Upper lobe of right lung (tissue), 1 donor: Measurements from ENCODE around the gene CARD10. TPM values are rescaled to one million over a fixed set of nuclear protein-coding genes. Genes with fewer than 3 reads are reported as not detected.

ENCODE experiments used
- ATAC-seq: fragments of 200-7000 bp; cut with Tn5 transposase; one replicate; pipeline ENCODE4 v1.9.1; 2020; ENCODE audit warnings: mild to moderate bottlenecking, moderate library complexity
- DNase-seq: peaks from one replicate; pipeline ENCODE4 v3.0.0-alpha.2; 2020
- H3K27ac ChIP-seq: fragments of 200-600 bp; one replicate; pipeline ENCODE4 v1.8.0; 2022
- H3K27me3 ChIP-seq: fragments of 200-600 bp; one replicate; pipeline ENCODE4 v1.8.0; 2022; ENCODE audit warnings: mild to moderate bottlenecking
- H3K36me3 ChIP-seq: fragments of 200-600 bp; one replicate; pipeline ENCODE4 v1.8.0; 2022
- H3K4me1 ChIP-seq: fragments of 200-600 bp; one replicate; pipeline ENCODE4 v1.8.0; 2022
- H3K4me3 ChIP-seq: fragments of 200-600 bp; one replicate; pipeline ENCODE4 v1.8.0; 2022; ENCODE audit warnings: mild to moderate bottlenecking
- H3K9me3 ChIP-seq: fragments of 200-600 bp; one replicate; pipeline ENCODE4 v1.8.0; 2022
- intact Hi-C: fragments of 100-400 bp; cut with DNase I; formaldehyde crosslinking; loops from one replicate; pipeline ENCODE4 v1.11.0; 2022
- long read RNA-seq: library from polyadenylated mRNA; unstranded; transcript quantifications from one replicate; pipeline ENCODE4 v2.0.0, GENCODE V29; 2021
- total RNA-seq: library from RNA; stranded (reverse); fragmentation: NEBNext Ultra II Directional; extraction: Animal tissue kit (Norgen Biotek cat#: 25700); gene quantifications from one replicate; pipeline ENCODE4 v1.2.1, GENCODE V29; 2021
- TF ChIP-seq, protein P1 (sequence below): fragments of 200-600 bp; IDR thresholded peaks from one replicate; pipeline ENCODE4 v1.8.0; 2022; ENCODE audit warnings: antibody characterized with exemption
- donor health status: DM: no; HTN: yes; CAD: no; lungs with severe emphysema.

CARD10 gene, protein sequence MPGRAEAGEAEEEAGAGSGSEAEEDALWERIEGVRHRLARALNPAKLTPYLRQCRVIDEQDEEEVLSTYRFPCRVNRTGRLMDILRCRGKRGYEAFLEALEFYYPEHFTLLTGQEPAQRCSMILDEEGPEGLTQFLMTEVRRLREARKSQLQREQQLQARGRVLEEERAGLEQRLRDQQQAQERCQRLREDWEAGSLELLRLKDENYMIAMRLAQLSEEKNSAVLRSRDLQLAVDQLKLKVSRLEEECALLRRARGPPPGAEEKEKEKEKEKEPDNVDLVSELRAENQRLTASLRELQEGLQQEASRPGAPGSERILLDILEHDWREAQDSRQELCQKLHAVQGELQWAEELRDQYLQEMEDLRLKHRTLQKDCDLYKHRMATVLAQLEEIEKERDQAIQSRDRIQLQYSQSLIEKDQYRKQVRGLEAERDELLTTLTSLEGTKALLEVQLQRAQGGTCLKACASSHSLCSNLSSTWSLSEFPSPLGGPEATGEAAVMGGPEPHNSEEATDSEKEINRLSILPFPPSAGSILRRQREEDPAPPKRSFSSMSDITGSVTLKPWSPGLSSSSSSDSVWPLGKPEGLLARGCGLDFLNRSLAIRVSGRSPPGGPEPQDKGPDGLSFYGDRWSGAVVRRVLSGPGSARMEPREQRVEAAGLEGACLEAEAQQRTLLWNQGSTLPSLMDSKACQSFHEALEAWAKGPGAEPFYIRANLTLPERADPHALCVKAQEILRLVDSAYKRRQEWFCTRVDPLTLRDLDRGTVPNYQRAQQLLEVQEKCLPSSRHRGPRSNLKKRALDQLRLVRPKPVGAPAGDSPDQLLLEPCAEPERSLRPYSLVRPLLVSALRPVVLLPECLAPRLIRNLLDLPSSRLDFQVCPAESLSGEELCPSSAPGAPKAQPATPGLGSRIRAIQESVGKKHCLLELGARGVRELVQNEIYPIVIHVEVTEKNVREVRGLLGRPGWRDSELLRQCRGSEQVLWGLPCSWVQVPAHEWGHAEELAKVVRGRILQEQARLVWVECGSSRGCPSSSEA
- total RNA-seq, result 17.0 TPM
- long read RNA-seq, full-length matches to known transcripts, result 39 of 61 reads
- long read RNA-seq, partial matches to known transcripts, result 13 of 61 reads
- long read RNA-seq, other reads (novel, unspliced or antisense), result 9 of 61 reads

DNA sequence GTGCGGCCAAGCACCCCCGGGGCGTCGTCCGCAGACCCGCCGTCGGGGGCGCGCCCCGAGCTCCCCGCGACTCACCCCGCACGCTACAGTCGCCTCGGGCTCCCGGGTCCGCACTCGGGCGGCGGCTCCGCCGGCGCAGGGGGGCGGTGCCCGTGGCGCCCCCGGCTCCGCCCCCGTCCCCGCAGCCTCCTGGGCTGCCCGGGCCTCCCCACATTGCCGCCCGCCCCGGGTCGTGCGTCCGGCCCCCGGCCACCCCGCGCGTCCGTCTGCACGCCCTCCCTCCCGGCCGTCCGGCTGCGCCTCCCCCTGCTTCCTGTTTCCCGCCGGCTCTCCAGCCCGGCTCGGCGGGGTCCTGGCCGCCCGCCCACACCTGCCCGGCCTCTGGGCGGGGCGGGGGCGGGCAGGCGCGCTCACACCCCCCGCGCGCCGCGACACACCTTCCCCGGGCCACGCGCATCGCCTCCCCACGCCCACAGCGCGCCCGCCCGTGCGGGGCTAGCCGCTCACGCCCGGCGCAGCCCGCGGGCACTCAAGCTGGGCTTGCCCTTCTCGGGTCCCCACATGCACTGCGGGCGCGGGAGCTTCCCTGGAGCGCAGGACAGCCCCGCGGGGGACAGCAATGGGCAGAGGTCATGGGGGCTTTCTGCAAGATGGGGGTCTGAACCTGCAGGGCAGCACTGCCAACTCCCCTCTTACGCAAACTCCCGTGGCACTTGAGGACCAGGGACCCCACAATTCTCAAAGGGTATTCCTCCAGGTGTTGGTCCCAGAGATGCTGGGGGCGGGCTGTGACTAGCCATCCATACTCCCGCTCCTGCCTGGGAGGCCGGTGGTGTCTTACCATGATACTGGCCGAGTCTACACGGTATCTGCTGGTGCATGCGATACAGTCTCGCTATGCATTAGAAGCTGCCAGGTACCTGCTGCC is at the start of gene CARD10:
CARD10 (minus strand) TSS at position 148 of the 928 bp plus-strand sequence. CDS start 215 bp downstream, outside the sequence.
- Histone ChIP-seq H3K4me3 (peak within 1 kb of the TSS; percentile 63), H3K36me3 (no peaks in the 10 kb centered on the region), H3K9me3 (no peaks in the 10 kb centered on the region), H3K27ac (peak within 1 kb of the TSS; percentile 42), H3K4me1 (peaks cover 9% of the 10 kb centered on the region), H3K27me3 (no peaks in the 10 kb centered on the region)
- intact Hi-C loops, result no loop called here
- TF ChIP-seq, protein P1, sequence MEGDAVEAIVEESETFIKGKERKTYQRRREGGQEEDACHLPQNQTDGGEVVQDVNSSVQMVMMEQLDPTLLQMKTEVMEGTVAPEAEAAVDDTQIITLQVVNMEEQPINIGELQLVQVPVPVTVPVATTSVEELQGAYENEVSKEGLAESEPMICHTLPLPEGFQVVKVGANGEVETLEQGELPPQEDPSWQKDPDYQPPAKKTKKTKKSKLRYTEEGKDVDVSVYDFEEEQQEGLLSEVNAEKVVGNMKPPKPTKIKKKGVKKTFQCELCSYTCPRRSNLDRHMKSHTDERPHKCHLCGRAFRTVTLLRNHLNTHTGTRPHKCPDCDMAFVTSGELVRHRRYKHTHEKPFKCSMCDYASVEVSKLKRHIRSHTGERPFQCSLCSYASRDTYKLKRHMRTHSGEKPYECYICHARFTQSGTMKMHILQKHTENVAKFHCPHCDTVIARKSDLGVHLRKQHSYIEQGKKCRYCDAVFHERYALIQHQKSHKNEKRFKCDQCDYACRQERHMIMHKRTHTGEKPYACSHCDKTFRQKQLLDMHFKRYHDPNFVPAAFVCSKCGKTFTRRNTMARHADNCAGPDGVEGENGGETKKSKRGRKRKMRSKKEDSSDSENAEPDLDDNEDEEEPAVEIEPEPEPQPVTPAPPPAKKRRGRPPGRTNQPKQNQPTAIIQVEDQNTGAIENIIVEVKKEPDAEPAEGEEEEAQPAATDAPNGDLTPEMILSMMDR, result no peak
- ATAC-seq (peak; percentile 73), DNase-seq (no peak)

DNA sequence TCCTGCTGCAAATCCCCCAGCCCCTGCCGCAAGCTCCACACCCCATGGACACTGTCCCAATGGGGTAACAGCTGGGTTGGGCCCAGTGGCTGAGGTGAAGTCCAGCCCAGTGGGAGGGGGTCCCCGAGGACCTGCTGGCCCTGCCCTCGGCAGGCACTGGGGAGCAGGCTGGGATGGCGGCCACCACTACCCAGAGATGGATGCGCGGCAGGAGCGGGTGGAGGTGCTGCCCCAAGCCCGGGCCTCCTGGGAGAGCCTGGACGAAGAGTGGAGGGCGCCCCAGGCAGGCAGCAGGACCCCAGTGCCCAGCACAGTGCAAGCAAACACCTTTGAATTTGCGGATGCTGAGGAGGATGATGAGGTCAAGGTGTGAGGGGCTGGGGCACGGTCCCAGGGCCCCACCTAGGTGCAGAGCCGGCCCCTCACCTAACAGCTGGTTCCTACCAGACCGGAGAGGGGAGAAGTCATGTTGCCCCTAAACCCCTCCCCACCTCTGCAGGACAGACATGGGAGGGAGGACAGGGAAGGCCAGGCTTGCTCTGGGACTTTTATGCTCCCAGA is 49.3 kb upstream of the CARD10 start:
- intact Hi-C loops, result no loop called here
- ATAC-seq, result no peak

DNA sequence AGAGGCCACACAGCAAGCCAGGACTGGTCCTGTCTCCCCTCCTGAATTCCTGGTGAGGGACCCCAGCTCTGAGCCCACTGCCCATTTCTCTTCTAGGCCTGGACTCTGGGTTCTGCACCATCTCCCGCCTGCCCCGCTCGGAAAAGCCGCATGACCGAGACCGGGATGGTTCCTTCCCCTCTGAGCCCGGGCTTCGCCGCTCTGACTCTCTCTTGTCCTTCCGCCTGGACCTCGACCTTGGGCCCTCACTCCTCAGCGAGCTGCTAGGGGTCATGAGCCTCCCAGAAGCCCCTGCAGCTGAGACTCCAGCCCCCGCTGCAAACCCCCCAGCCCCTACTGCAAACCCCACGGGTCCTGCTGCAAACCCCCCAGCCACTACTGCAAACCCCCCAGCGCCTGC is 48.8 kb upstream of the CARD10 start:
- intact Hi-C loops, result no loop called here
- Histone ChIP-seq H3K4me1 (peaks cover 67% of the 10 kb centered on the region), H3K4me3 (no peak overlapping the region), H3K9me3 (no peaks in the 10 kb centered on the region), H3K36me3 (peaks cover 33% of the 10 kb centered on the region), H3K27ac (peak overlapping the region; percentile 70), H3K27me3 (no peaks in the 10 kb centered on the region)
- ATAC-seq (no peak), DNase-seq (no peak)
- TF ChIP-seq, protein P1, result no peak

More for the DNA sequence above, 49.3 kb upstream of the CARD10 start:
- H3K27me3 ChIP-seq, result no peaks in the 10 kb centered on the region
- H3K4me3 ChIP-seq, result no peak overlapping the region
- DNase-seq, result no peak
- TF ChIP-seq, protein P1, result no peak
- no peaks in the 10 kb centered on the region for H3K9me3 ChIP-seq
- H3K4me1 ChIP-seq, result peaks cover 63% of the 10 kb centered on the region
- H3K36me3 ChIP-seq, result peaks cover 33% of the 10 kb centered on the region
- H3K27ac ChIP-seq, result peak overlapping the region; percentile 77

DNA sequence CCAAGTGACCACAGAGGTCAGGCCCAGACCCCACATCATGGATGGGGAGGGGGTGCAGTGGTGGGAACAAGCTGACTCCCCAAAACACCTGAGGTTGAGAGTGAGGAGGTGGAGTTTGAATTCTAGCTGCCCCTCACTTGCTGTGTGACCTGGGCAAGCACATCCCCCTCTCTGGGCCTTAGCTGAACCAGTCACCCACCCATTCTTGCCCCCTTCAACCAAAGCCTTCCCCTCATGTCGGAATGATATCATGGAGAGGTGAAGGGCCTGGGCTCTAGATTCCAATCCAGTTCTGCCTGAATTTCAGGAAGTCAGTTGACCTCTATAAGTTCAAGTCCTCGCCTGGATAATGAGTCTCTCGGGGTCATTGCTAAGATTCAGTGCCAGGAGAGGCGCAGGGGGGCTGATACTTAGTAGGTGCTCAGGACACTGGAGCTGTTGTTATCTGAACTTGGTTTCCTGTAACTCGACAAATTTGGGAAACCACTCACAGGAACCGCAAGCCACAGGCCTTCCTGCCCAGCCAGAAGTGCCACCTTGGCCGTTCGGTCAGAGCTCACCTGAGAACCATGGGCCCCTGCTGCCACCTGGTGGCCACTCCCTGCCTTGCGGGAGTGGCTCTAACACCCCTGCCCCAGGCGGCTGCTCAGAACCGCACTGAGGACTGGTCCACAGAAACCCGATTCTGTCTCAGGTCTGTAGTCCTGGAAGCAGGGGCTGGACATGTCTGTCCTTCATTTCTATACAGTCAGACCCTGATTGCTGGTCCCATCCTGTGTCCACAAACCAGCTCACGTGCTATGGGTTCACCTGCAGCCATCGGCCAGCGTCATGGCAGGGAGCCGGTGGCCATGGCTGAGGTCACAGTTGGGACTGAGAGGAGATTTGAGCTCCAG is 47.9 kb upstream of the CARD10 start:
- Histone ChIP-seq H3K36me3 (peaks cover 33% of the 10 kb centered on the region), H3K27ac (peak overlapping the region; percentile 70), H3K4me1 (peaks cover 75% of the 10 kb centered on the region), H3K27me3 (no peaks in the 10 kb centered on the region), H3K9me3 (no peaks in the 10 kb centered on the region), H3K4me3 (no peak overlapping the region)
- intact Hi-C loops, result no loop called here
- ATAC-seq, result peak; percentile 86
- TF ChIP-seq, protein P1, result peak; percentile 93
- DNase-seq, result peak; percentile 95
